ENCODE results near the gene RNF224.
"Not testable (repeated sequence)": the region's sequence is repeated elsewhere in the genome, so short reads cannot be mapped to it uniquely, and the experiment has no call there.

RNF224 gene

DNA sequence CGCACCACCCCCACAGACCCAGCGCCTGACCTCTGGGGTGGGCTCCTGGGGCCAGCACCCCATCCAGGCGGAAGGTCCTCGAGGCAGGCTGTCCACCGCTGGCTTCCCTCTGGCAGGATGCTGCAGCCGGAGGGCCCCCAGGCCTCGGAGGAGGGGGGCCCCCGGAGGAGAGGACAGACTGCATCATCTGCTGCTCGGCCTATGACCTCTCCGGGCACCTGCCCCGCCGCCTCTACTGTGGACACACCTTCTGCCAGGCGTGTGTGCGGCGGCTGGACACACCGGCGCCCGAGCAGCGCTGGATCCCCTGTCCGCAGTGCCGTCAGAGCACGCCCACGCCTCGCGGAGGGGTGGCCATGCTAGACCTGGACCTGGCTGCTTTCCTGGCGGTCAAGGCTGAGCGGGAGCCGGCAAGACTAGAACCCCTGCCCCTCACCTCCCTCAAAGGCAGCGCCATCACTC lies 1.2 kb downstream of the RNF224 start:
- DNase-seq (ENCODE audit: low read depth): no peak

DNA sequence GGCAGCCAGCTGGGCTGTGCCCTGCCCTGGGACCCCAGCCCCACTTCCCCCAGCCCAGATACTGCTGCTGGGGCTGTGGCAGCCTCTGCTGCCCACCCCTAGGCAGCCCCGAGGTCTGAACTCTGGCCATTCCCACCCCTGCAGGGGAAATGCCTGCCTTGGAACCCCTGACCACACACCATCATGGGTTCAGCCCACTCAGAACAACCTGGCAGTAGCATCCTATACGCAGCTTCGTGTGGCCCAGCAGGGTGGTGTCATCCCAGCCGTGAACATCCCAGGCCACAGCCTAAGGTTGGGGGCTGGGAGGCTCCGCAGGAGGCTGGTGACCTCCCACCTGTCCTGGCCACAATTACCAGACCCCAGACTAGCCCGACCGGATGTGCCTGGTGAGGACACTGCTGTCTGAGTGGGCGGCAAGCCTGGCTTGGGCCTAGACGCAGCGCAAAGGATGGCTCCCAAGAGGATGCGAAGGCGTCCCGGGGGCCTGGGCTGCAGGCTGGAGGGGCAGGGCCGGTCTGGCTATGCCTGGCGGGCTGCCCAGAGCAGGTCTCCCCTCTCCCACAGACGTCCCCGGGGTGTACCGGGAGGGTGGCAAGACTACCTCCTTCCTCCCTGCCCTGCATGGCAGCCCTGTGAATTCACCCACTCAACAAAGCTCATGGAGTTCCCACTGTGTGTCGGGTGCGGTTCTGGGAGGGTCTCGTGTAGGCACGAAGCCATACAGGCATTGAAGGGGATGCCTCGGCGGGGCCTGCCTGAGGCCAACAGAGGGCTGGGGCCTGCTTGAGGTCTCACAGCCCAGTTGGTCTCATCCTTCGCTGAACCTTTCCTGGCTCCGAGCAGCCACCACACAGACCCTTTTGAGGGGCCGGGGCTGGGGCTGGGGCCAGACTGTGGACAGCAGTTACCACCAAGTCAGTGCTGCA lies 1.9 kb downstream of the RNF224 start:
- DNase-seq (ENCODE audit: low read depth): no peak

DNA sequence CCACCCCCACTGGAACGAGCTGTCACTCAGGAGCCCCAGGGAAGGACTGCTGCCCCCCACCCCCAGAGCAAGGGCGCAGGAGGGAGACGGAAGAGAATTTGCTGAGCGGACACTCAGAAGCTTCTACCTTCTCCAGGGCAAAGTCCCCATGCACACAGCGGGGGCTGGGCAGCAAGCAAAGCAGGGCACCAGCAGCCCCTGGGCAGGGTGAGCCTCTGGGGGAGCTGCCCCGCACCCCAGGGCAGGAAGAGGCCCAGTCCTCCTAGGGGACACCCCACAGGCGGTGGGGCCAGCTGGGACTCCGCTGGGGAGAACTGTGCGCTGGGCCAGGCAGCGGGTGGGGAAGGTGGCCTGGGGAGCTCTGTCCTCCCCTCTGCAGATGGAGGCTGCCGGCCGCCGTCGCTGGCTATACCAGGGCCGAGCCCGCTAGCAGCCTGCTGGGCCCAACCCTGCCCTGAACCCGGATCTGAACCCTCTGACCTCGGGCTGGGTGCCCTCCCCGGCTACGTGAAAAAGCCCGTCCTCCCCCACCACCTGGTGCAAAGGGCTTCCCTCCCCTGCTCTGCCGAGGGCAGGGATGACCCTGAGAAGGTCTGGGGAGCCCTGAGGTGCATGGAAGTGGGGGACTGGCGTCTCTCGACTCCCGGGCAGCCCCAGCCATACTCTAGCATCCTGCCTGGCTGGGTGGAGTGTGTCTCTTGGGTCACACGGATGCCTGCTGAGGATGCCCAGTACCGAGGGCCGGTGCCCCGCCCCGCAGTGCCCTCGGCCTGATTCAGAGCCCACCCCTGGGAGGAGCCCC lies 2.8 kb downstream of the RNF224 start:
- no peak for DNase-seq (ENCODE audit: low read depth)

GRCh38 chr9:137230705-137231371 lies 3.5 kb downstream of the RNF224 start, which contains the start of gene SLC34A3:
SLC34A3 (plus strand) TSS chr9:137230901; CDS start chr9:137231703, 802 bp downstream.
- no peak for DNase-seq (ENCODE audit: low read depth)

GRCh38 chr9:137231372-137232039 lies 4.2 kb downstream of the RNF224 start:
- no peak for DNase-seq (ENCODE audit: low read depth)

DNA sequence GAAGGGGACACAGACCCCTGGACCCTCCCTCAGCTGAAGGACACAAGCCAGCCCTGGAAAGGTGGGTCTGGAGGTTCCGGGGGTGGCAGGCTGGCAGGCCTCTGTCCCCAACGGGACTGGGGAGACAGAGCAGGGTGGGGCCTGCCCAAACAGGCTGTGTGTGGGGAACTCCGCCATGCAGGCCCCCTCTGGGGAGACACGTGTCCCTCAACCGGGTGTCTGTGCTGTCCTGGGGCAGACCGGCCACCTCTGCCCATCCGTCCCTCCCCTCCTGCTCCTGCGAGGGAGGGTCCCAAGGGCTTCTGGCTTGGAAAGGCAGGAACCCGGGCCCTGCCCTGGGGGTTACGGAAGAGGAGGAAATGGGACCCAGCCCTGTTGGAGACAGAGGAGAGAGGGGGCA lies 4.8 kb downstream of the RNF224 start:
- no peak for DNase-seq (ENCODE audit: low read depth)

DNA sequence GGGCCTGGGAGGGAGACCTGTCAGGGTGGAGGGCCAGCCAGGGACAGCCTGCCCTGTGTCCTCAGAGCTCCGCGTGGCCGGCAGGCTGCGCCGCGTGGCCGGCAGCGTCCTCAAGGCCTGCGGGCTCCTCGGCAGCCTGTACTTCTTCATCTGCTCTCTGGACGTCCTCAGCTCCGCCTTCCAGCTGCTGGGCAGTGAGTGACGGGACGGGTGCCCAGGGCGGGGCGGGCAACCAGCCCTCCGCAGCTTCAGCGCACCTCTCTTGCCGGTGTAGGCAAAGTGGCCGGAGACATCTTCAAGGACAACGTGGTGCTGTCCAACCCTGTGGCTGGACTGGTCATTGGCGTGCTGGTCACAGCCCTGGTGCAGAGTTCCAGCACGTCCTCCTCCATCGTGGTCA lies 5.2 kb downstream of the RNF224 start:
- DNase-seq (ENCODE audit: low read depth): no peak

DNA sequence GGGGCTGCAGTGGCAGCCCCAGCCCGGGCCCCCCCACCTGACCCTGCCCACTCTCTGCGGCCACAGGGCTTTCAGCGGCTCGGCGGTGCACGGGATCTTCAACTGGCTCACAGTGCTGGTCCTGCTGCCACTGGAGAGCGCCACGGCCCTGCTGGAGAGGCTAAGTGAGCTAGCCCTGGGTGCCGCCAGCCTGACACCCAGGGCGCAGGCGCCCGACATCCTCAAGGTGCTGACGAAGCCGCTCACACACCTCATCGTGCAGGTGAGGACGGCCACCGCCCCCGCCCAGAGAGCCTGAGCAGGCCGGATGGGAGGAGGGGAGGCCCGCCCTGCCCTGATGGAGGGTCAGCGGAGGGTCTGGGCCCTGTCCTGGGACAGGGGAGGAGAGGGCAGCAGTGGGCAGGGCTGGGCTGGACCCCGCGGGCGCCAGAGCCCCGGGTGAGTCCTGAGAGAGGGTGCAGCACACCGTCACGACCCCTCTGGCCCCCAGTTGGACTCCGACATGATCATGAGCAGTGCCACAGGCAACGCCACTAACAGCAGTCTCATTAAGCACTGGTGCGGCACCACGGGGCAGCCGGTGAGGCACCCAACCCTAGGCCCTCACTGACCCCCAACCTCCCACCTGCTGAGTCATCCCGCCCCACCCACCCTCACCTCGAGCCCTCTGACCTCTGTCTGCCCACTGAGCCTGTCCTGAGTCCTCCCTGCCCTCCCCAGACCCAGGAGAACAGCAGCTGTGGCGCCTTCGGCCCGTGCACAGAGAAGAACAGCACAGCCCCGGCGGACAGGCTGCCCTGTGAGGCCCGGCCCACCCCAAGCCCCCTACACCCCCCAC lies 6.1 kb downstream of the RNF224 start:
- DNase-seq (ENCODE audit: low read depth): no peak

DNA sequence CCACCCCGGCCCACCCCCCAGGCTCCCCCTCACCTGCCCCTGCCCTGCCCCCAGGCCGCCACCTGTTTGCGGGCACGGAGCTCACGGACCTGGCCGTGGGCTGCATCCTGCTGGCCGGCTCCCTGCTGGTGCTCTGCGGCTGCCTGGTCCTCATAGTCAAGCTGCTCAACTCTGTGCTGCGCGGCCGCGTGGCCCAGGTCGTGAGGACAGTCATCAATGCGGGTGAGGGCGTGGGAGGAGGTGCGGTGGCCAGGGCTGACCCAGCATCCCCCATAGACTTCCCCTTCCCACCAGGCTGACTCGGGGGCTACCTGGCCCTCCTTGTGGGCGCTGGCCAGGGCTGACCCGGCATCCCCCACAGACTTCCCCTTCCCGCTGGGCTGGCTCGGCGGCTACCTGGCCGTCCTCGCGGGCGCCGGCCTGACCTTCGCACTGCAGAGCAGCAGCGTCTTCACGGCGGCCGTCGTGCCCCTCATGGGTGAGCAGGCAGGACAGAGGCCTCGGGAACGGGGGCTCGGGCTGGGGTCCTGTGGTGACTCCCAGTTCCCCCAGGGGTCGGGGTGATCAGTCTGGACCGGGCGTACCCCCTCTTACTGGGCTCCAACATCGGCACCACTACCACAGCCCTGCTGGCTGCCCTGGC lies 6.9 kb downstream of the RNF224 start:
- DNase-seq (ENCODE audit: low read depth): no peak

GRCh38 chr9:137234758-137235423 lies 7.6 kb downstream of the RNF224 start:
- DNase-seq (ENCODE audit: low read depth): no peak

DNA sequence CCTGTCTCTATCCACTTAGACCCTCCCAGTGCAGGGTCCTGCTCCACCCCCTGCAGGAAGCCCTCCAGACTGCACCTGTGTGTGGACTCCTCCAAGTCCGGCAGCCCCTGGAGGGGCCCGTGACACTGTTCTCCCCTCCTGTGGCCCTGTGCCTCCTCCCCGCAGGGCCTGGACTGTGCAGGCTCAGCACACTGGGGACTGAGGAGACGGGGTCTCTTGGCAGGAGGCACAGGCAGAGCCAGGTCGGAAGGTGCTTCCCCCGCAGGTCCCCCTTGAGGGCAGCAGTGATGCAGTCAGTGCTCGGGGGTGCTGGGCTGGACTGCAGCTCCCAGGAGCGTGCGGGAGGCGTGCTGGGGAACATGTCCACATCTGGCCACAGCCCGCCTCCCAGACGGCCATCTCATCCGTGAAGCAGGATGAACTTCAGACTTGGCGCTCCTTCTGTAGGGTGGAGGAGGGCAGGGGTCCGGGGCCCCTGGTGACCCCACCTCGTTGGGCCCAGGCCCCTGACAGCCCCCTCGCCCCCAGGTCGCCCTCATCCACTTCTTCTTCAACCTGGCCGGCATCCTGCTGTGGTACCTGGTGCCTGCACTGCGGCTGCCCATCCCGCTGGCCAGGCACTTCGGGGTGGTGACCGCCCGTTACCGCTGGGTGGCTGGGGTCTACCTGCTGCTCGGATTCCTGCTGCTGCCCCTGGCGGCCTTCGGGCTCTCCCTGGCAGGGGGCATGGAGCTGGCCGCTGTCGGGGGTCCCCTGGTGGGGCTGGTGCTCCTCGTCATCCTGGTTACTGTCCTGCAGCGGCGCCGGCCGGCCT lies 8.3 kb downstream of the RNF224 start:
- no peak for DNase-seq (ENCODE audit: low read depth)

GRCh38 chr9:137236238-137236935 lies 9.1 kb downstream of the RNF224 start:
- DNase-seq (ENCODE audit: low read depth): no peak

- DNase-seq (ENCODE audit: low read depth): no peak
Measured at GRCh38 chr9:137236936-137237421, 9.7 kb downstream of the RNF224 start.

DNA sequence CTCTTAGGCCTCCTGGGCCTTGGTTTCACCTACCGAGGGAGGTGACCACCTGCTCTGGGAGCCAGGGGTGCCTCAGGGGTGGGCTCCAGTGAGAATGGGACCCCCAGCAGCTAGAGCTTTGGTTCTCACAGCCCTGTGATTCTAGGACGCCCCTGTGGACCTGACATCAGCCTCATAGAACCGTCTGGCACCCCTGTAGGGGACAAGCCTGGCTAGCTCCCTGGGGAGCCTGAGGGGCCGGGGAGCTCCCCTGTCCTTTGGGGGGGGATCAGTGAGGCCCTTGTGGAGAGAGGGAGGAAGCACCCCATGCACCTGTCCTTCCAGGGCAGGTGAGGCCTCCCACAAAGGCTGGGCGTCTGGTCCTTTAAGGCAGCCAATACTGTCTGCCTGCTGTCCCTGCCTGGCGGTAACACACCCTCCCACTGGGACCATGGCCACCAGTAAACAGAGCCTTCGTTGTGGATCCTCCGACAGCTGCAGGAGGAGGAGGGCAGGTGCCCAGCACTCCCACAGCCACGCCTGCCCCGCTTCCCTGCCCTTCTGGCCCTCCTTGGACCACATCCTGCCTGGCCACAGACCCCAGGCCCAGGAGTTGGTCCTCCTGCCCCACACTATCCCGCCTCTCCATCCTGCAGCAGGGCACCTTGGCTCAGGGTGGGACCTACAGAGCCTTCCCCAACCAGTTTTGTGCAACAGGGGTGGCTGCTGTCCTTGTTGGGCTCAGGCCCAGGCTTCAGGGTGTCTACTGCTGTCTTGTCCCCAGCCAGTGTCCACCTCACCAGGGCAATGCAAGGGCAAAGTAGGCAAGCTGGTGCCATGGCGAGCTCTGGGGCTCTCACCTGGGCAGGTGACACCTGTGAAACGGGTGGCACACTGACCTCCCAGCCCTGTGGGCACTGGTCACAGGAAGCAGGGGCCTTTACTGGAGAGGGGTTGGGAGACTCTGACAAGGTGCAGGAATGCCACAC lies 10.7 kb downstream of the RNF224 start:
- no peak for DNase-seq (ENCODE audit: low read depth)

DNA sequence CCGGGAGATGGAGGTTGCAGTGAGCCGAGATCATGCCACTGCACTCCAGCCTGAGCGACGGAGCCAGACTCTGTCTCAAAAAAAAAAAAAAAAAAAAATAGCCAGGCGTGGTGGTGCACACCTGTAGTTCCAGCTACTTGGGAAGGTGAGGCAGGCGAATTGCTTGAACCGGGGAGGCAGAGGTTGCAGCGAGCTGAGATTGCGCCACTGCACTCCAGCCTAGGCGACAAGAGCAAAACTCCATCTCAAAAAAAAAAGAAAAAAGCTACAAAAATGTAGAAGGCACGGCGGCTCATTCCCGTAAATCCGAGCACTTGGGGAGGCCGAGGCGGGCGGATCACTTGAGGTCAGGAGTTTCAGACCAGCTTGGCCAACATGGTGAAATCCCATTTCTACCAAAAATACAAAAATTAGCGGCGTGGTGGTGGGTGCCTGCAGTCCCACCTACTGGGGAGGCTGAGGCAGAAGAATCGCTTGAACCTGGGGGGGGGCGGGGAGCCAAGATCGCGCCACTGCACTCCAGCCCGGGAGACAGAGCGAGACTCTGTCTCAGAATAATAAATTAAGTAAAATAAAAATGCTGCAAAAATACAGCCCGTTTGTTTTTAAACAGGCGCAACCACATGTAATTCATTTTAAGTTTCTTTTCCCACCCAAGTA lies 12.4 kb downstream of the RNF224 start:
- not testable (repeated sequence) for DNase-seq (ENCODE audit: low read depth)

DNA sequence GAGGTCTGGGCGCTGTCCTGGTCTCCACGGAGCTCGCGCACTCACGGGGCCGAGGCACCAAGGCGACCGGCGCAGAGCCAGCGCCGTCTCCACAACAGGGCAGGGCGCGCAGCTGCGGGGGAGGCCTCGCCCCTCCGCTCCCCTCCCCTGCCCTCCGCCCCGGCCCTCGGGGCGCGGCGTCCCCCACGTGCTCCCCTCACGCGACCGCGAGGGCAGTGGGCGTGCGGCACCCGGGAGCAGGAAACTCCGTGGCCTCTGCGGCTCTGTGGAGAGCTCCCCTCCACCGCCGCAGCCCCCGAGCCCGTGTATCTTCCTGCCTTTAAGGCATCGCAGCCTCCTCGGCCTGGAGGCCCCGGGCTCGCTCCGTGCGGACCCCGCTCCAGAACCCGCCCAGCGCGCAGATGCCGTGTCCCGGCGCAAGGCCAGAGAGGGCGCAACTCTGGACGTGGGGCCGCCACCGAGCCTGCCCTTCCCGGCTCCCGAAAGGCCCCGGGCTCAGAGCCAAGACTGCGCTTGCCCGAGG lies 13.1 kb downstream of the RNF224 start:
- DNase-seq (ENCODE audit: low read depth): no peak
